ENCODE results near the gene PFDN2. TPM values are rescaled to one million over a fixed set of nuclear protein-coding genes. Genes with fewer than 3 reads are reported as not detected.
A peak's percentile ranks its signal among the peaks of the same experiment; 100 is the strongest.

PFDN2 gene
- total and polyA plus RNA-seq, 2 of the 8 experiments (the other 6 are each of a cell fraction or from before 2014, with no cell fraction given): 66.2 to 71.2 TPM

DNA sequence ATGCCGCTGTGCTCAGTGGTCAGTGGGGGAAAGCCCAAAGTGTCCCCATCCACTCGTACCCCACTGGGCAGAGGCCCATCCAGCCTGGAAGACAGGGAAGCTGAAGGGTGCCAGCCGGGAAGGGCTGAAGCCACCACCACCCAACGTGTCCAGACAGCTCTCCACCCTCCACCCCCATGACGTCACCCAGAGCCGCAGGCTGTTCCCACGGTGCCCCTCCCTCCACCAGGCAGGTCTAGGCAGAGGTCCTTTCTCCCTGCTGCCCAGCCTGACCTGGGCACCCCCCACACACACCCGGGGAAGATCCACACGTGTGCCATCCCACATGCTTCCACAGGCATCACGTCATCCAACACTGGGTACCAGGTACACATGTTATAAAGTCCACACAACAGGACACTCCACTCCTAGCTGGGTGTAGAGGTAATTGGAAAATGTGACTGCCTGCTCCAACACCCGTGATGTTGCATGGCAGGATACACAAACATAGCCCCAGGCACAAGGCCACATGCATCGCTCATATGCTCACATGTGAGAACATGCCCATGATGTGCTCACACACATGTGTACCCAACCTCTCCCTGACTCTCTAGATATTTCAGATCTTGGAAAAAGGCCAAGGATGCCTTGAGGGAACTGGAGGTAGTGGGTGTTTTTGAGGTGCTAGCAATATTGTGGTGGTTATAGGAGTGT is 43.0 kb downstream of the PFDN2 start:
- no peaks in the 10 kb centered on the region for H3K27me3 ChIP-seq (replicated peaks in 1 of 4; ENCODE audit: control insufficient read depth in 3 of 4, extremely low read depth in 1 of 4, insufficient read depth in 3 of 4, low read length in 3 of 4)
- H3K79me1 ChIP-seq (ENCODE audit: low read depth, low read length): no peaks in the 10 kb centered on the region
- no peak overlapping the region for H3K4me3 ChIP-seq (ENCODE audit: extremely low read depth in 1 of 4, insufficient read depth in 2 of 4, low read depth in 3 of 4, low read length in 4 of 4)
- H4K8ac ChIP-seq (ENCODE audit: extremely low read depth, insufficient read depth, low read length): peak overlapping the region; percentile 80
- no peak overlapping the region; the same call in 1 of the 2 replicates for H2BK12ac ChIP-seq (ENCODE audit: low read depth, low read length)
- H3K79me2 ChIP-seq (ENCODE audit: control insufficient read depth in 1 of 2, insufficient read depth in 2 of 2, low read length in 2 of 2): no peaks in the 10 kb centered on the region
- no peak overlapping the region for H3K14ac ChIP-seq (ENCODE audit: insufficient read length)
- no peak overlapping the region for H3K23ac ChIP-seq (ENCODE audit: insufficient read length)
- DNase-seq (ENCODE audit: low read depth in 1 of 2, low spot score in 2 of 2): no peak
- H2BK120ac ChIP-seq (replicated peaks; ENCODE audit: low read depth, low read length): peak overlapping the region; percentile 67
- no peak overlapping the region for H2BK20ac ChIP-seq (ENCODE audit: low read length)
- no peak overlapping the region for H2AFZ ChIP-seq (ENCODE audit: low read length)
- no peak for TF ChIP-seq CEBPB (IDR thresholded peaks at IDR 0.05; ENCODE audit: low read depth, low read length)
- no peak for TF ChIP-seq SAP30 (IDR thresholded peaks at IDR 0.05; ENCODE audit: insufficient read depth, insufficient replicate concordance, low read length)
- no peak for TF ChIP-seq BACH1 (IDR thresholded peaks at IDR 0.05; ENCODE audit: low read length)
- peak overlapping the region; percentile 6; the same call in 1 of the 2 replicates for H2BK15ac ChIP-seq (ENCODE audit: low read length)
- H3K27ac ChIP-seq (ENCODE audit: low read depth, low read length): no peak overlapping the region
- H2AK5ac ChIP-seq (ENCODE audit: low read depth, low read length): no peak overlapping the region
- H3K18ac ChIP-seq (ENCODE audit: extremely low read depth, low read length): no peak overlapping the region
- H3K4ac ChIP-seq (replicated peaks; ENCODE audit: insufficient read length, low read depth, low read length): no peak overlapping the region
- peaks cover 0 to 3% of the 10 kb centered on the region in 2 experiments for H4K20me1 ChIP-seq (replicated peaks in 1 of 2; ENCODE audit: control insufficient read depth in 1 of 2, insufficient read depth in 2 of 2, low read length in 2 of 2)
- FAIRE-seq: no peak
- H3K9me3 ChIP-seq (ENCODE audit: insufficient read depth in 2 of 2, low read depth in 1 of 2, low read length in 1 of 2): no peaks in the 10 kb centered on the region
- peak overlapping the region; percentile 26 for H3K56ac ChIP-seq (replicated peaks; ENCODE audit: insufficient read length, low read depth, low read length)
- H3K4me2 ChIP-seq (ENCODE audit: insufficient read depth in 1 of 2, low read depth in 2 of 2, low read length in 2 of 2): no peak overlapping the region
- no peaks in the 10 kb centered on the region for H3K23me2 ChIP-seq (ENCODE audit: low read depth, low read length)
- H4K91ac ChIP-seq (replicated peaks; ENCODE audit: insufficient read length, low read length): peak overlapping the region; percentile 73
- H3K4me1 ChIP-seq (replicated peaks in 1 of 4; ENCODE audit: control insufficient read depth in 3 of 4, insufficient read depth in 4 of 4, low read length in 3 of 4): peaks cover 0 to 1% (median under 1%) of the 10 kb centered on the region in 4 experiments; a peak in 2 of 7 replicates
- H3K9ac ChIP-seq (replicated peaks in 1 of 4; ENCODE audit: extremely low read depth in 1 of 4, low read depth in 3 of 4, low read length in 3 of 4): no peak overlapping the region
- H3K36me3 ChIP-seq (ENCODE audit: control insufficient read depth in 2 of 4, insufficient read depth in 4 of 4, low read length in 3 of 4): no peaks in the 10 kb centered on the region
- H4K5ac ChIP-seq (ENCODE audit: insufficient read length, low read depth, low read length): no peak overlapping the region
- 79% methylated on average over 12 of the region's 12 CpGs; no CpG with 5 or more reads in 1 of the 2 experiments for WGBS, 2 experiments (ENCODE audit: extremely low coverage in 1 of 2, insufficient coverage in 1 of 2, insufficient read length in 1 of 2, insufficient replicate concordance in 2 of 2, low coverage in 1 of 2, low lambda C conversion rate in 2 of 2, missing lambda C conversion rate in 1 of 2)
- H2BK5ac ChIP-seq (ENCODE audit: low read depth, low read length): peak overlapping the region; percentile 28; the same call in 1 of the 2 replicates
- ChIA-PET POLR2A (ENCODE audit: partially characterized antibody) (interaction anchor here (0.9 to 1.5 kb wide), 2 partner anchors 10 to 22 kb away, joined by 3 to 5 read pairs; no protein-coding TSS in a partner anchor), CTCF (ENCODE audit: partially characterized antibody) (interaction anchor here (0.6 to 17.8 kb wide), 6 partner anchors 9 to 1115 kb away, joined by 3 to 282 read pairs (median 24); partner anchors contain the start of genes KLHDC9 and NECTIN4)

Measured in H1 (cell line).